ENCODE data around the gene ATG9B.
"Not testable (repeated sequence)": the region's sequence is repeated elsewhere in the genome, so short reads cannot be mapped to it uniquely, and the experiment has no call there.

Gene ATG9B

DNA sequence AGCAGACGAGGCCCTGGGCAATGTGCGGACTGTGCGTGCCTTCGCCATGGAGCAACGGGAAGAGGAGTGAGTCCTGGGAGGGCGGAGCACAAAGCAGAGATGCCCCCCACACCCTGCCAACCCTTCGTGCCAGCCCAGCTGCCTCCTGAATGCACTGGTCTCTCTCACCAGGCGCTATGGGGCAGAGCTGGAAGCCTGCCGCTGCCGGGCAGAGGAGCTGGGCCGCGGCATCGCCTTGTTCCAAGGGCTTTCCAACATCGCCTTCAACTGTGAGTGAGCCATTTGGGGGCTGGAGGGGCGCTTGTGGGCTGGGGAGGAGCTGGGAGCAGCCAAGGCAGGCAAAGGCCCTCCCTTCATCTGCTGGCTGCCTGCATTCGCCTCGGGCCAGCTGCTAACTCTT lies 11.6 kb upstream of the ATG9B start:
- DNase-seq: no peak

DNA sequence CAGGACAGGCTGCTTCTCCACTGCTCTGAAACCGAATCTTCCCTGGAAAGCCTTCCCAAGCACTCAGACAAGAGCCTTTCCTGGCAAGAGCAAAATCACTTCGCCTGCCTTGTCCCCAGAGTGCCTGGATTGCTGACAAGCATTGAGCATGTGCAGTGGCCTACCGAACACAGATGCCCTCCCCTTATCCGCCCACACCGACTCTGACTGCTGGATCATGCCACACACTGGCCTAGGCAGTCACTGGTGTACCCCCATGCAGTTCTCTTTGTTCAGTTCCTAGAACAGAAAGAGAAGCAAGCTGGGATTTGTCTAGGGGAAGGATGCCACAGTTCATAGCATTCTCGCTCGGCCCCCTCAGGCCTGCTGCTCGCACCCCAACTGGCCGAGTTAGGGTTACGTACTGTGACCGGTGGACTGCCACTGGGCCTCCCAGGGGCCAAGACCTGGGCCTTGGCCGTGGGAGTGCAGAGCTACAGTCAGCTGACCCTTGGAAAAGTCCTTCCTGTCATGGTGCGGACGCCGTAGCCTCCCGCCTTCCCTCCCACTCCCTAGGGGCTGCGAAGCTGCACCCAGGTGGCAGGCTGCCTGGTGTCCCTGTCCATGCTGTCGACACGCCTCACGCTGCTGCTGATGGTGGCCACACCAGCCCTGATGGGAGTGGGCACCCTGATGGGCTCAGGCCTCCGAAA lies 10.9 kb upstream of the ATG9B start:
- DNase-seq: no peak

DNA sequence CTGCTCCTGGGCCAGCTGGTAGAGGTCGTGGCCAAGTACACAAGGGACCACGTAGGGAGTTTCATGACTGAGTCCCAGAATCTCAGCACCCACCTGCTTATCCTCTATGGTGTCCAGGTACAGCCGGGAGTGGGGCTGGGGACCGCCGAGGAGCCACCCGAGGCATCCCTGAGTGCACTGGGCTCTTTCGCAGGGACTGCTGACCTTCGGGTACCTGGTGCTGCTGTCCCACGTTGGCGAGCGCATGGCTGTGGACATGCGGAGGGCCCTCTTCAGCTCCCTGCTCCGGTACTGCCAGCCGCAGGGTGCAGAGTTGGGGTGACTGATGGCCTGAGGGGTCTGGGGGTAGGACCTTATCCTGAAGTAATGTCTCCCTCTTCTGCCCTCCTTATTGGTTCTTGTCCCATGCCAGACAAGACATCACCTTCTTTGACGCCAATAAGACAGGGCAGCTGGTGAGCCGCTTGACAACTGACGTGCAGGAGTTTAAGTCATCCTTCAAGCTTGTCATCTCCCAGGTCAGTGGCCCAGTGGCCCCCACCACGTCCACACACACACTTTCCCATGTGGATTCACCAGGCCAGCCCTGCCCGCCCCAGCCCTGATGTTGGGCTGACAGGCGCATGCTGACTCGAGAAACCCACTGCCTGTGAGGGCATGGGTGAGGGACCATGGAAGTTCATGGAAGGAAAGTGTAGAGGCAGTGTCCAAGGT lies 10.2 kb upstream of the ATG9B start:
- DNase-seq: no peak

DNA sequence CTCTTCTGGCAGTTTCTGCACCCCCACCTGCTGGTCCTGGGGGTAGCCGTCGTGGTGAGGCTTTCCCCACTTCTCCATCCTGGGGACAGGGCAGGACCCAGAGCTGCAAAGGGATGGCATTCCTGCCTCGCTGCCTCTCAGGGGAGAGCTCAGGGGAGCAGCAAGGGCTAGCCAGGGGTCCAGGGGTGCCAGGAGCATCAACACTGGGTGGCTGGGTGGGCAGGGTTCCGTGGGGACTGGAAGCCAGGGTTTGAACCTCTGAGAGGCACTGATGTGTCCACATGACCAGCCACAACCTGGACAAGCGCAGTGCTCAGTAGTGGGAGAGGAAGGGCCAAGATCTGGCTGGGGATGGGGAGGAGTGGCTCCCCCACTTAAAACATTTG lies 9.6 kb upstream of the ATG9B start:
- no peak for DNase-seq

DNA sequence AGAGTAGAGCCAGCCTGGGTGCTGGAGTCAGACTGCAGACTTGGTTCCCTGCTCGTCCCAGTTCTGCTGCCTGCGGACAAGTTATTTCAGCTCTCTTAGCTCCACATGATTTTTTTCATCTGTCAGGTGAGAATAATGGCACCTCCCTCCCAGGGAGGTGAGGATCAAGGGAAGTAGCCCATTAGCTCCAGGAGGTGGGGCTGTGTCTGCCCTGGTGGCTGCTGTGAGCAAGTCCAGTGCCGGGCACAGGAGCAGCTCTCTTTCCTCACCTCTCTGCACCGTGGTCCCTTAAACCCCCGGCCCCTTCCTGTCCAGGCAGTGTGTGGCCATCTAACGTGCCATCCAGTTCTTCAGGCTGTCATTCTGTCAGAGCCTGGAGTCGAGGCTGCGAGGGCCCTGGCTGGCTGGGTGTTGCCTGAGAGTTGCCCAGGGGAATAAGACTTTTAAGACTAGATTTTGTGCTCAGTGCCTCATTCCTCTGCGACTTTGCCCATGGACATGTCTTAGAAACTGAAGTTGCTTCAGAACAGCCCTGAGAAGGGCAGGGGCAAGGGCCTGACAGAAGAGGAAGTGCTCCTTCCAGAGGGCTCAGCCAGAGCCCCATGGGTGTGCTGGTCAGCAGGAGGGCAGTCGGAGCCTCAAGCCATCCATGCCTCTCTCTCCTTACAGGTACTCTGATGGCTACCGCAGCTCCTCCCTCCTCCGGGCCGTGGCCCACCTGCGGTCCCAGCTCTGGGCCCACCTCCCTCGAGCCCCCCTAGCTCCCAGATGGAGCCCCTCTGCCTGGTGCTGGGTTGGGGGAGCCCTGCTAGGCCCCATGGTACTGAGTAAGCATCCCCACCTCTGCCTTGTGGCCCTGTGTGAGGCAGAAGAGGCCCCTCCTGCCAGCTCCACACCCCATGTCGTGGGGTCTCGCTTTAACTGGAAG lies 8.9 kb upstream of the ATG9B start:
- DNase-seq: no peak

DNA sequence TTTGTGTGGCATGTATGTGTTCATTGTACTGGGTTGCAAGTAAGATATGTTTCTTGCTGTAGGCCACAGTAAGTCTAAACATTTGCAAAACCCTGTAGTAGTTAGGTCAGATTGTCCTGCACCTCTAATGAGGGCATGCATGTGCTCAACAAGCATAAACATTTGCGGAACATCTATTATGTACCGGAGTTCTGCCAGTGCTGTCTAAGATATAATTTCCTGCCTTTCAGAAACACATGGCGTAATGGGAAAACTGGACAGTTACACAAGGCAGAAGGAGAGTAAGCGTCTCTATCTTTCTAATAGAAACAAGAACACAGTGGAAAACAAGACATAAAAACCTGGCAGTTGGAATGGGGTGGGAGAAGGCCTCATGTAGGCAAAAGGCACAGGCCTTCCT lies 6.7 kb upstream of the ATG9B start:
- DNase-seq: no peak

DNA sequence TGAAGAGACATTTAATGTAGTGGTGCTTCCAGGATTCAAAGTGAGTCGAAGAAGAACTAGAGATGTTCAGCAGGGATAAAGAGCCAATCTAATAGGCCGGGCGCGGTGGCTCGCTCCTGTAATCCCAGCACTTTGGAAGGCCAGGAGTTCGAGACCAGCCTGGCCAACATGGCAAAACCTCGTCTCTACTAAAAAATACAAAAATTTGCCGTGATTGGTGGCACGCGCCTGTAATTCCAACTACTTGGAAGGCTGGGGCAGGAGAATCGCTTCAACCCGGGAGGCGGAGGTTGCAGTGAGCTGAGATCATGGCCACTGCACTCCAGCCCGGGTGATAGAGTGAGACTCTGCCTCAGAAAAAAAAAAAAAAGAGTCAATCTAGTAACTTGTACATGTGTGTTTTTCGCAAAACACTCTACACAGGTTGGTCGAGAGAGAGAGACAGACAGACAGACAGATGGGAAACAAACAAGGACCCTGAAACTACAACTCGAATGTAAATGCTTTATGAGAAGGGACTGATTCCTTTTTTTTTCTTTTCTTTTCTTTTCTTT lies 4.7 kb upstream of the ATG9B start:
- DNase-seq: no peak

DNA sequence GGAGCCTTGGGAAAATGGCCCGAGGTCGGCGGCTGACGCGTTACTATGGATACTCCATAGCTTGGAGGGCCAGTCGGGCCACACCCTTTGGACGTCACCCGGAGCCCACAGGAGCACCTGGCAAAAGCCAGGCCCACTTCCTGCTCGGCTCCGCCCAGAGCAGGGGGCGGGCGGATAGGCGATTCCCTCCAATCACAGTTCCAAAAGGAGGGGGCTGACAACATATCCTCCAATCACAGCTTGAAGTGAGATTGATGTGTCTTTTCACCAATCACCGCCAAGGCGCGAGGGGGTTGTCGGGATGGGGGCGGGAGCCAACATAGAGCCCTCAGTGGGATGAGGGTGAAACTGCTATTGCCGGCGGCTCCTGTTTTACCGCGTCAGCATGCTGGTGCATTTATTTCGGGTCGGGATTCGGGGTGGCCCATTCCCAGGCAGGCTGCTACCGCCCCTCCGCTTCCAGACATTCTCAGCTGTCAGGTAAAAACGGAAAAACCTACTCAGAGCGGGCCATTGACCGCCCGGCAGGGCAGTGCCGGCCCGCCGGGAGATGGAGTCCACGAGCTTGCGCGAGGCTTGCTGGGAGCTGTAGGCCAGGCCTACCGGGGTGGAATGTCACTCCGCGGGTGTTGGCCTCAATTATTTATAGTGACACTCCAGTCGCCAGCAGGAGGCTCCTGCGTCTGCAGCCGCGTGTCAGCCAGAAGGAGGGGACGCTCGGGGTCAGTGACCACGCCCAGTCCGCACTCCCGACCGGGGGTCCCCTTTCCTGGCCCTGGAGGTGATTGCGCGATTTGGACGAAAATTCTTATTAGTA lies 4.0 kb upstream of the ATG9B start, which contains the start of gene ABCB8:
Gene ABCB8, plus strand, starts transcription at position 320 of the 817 bp plus-strand sequence. Its CDS starts 66 bp downstream, at position 386.
- peak; percentile 98 for DNase-seq

DNA sequence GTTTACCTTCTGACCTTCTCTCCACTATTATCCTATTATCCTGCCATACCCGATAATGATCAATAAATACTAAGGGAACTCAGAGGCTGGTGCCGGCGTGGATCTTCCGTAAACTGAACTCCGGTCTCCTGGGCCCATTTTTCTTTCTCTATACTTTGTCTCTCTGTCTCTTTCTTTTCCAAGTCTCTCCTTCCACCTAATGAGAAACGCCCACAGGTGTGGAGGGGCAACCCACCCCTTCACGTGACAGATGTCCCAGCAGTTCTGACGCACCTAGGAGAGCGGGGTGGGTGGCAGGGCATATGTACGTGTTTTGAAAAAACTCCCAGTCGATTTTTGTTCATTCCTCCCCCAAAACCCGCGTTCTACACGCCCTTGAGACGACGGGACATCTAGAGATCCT lies 3.4 kb upstream of the ATG9B start:
- DNase-seq: not testable (repeated sequence)

DNA sequence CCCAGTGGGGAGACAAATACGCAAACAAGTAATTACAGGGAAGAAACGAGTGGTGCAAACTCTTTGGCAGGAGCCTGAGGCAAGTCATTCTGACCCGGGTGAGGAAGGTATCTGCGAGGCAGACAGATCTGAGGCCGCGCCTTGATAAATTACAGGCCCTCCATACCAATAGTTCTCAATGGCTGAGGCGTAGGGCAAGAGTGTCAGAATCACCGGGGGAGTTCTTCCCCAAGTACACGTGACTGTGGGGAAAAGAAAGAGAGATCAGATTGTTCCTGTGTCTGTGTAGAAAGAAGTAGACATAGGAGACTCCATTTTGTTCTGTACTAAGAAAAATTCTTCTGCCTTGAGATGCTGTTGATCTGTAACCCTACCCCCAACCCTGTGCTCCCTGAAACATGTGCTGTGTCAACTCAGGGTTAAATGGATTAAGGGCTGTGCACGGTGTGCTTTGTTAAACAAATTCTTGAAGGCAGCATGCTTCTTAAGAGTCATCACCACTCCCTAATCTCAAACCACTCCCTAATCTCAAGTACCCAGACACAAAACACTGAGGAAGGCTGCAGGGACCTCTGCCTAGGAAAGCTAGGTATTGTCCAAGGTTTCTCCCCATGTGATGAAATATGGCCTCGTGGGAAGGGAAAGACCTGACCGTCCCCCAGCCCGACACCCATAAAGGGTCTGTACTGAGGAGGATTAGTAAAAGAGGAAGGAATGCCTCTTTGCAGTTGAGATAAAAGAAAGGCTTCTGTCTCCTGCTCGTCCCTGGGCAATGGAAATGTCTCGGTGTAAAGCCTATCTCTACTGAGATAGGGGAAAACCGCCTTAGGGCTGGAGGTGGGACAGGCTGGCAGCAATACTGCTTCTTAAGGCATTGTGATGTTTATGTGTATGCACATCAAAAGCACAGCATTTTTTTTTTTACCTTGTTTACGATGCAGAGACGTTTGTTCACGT lies 2.8 kb upstream of the ATG9B start:
- not testable (repeated sequence) for DNase-seq

DNA sequence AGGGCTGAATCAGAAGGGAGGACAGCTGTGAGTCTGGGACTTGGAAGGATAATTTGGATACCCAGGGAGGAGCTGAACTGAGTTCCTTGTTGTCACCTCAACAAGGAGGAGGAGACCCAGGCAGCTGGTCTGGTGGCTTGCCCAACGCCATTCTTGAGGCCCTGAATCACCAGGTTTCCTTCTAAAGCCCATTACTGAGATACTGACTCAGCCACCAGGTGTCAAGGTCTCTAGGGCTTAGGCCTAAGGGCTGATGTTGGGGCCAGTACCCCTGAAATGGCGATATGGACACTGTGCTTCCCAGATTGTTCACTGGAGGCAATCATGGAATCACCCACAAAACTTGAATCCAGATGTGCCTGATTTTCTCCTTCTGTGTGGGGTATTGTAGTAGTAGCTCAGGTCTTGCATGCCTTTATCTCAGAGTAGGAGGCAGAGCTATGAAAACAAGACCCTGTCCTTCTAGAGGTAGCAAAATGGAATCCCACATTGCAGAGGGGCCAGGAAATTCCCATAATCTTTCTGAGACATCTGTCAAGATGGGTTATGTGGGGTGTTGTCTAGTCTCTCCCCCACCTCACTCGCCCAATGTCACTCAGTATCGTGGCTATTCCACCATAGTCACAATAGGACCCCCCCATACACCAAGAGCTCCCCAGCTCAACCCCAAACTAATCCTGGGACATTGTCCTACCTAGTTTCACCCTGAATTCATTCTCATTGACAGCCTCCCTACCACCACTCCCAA lies 1.8 kb upstream of the ATG9B start:
- no peak for DNase-seq

DNA sequence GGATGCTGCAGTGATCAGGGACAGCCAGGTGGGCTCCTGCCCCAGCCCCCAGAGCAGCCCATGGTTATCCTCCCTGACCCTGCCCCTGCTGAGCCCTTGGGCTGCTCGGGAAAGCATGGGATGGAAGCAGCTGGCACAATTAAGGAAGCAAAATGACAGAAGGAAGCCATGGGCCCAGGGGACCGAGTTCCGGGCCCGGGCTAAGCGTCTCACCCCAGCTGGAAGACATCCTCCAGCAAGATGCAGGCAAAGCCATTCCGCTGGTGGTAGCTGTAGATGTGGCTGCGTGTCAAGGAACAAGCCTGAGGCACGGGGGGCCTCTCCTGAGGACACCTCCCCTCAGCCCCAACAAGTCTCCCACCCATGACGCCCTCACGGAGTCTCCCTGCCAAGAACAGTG lies 1.1 kb downstream of the ATG9B start:
- DNase-seq: no peak

DNA sequence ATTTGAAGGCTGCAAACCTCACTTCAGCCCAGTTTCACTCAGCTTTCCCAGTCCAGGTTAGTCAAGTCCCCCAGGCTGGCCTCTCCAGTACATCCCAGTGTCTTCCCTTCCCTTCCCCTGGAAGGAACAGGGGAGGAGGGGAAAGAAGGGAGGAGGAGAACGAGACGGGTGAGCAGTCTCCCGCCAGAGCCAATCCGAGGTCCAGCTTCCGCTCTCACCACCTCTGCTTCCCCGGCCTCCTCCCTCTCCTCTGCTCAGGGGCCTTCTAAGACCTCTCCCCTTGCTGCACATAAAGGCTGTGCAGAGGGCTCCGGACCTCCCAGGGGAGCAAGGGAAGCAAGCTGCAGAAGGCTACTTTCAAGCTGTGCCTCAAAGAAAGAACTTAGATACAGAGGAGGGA lies 4.1 kb downstream of the ATG9B start:
- no peak for DNase-seq

DNA sequence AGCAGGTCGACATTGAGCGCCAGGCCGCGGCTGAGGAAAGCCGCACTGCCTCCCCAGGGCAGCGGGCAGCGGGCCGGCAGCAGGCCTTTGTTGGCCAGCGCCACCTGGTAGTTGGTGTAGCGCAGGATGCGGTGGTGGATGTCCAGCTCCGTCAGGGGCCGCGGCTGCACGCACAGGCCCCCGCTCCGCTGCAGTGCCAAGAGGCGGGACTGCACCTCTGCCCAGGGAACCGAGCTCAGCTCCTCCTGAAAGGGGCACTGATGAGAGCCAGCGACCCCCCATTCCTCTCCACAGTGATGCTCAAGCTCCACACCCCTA lies 5.2 kb downstream of the ATG9B start:
- no peak for DNase-seq

DNA sequence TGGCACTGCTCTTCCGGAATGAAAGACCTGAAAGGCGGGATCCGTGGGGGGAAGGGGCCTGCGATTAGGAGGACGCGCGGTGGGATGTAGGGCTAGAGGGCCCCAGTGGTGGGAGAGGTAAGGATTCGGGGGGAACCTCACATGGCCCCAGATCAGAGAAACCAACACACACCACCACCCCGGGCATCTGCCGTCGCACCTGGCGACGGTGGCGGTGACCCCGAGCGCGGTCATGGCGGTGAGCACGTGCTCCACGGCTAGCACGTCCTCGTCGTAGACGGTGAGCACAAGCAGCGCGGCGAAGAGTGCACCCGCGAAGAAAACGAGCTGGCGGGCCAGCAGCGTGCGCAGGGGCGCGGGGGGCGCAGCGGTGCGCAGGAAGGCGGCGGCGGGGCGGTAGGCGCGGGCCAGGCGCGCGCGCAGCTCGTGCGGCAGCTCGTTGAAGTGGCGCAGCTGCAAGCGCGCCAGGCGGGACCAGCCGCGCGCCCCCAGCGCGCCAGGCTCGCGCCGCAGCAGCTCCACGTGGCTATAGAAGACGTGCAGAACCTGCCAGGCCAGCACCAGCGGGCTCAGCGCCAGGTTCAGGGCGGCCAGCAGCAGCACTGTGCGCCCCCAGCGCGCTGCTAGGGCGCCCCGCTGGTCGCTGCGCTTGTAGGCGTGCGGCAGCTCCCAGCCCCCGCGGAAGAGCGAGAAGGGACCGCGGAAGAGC lies 5.7 kb downstream of the ATG9B start:
- DNase-seq: peak; percentile 59

DNA sequence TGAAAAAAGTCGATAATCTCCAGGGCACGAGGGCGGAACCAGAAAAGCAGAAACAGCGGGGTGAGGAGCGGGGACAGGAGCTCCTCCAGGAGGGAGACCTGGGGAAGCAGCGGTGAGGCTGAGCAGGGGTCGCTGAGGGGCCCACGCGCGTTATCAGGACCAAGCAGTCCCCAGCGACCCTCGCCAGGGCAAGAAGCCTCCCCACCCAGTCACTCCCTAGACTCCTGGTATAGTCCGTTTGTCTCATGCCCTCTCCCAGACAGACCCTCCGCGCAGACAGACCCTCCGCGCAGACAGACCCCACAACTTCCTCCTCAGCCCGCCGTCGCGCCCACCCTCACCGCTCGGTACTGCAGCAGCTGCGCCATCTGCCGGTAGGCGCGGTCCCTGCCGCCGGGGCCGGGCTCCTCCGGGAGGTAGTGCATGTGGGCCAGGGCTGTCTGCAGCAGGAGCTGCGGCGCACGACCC lies 6.3 kb downstream of the ATG9B start:
- DNase-seq: peak; percentile 89

DNA sequence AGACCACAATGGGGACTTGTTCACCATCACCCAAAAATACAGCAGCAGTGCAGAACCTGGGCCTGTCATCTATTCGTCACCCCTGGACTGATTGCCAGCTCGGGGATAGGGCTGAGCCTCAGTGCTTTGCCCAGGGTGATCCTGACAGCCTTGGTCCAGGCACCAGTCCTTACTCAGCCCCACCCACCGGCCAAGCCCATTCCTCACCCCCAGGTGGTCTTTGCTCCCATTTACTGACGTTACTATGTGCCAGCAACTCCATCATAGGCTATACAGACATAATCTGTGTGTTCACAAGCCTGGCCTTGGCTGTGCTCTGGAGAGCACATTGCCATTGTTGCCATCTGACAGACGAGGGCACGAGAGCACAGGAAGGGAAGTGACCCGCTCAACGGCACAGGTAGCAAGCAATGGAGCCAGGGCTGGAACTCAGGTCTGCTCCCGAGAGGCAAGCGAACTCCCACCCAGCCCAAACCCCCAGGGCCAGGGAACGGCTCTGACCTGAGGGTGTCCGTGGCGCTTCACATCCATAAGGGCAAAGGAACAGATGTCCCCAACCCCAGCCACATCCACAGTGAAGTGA lies 6.8 kb downstream of the ATG9B start:
- DNase-seq: no peak

DNA sequence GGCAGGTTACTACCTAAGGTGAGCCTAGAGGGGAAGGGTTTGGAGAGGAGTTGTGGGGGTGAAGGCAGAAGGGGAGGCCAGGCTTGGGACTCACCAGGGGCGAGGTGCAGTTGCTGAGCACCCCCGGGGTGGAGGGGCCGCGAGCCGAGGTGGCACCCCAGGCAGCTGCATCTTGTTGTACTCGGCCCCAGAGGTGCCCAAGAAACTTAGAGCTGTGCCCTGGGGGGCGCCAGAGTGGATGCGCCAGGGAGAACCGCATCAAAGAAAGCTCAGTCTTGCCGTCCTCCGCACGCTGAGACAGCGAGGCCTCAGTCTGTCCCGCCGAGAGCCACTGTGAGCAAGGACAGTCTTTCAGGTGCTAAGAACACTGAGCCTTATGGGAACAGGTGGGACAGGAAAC lies 7.4 kb downstream of the ATG9B start:
- no peak for DNase-seq

DNA sequence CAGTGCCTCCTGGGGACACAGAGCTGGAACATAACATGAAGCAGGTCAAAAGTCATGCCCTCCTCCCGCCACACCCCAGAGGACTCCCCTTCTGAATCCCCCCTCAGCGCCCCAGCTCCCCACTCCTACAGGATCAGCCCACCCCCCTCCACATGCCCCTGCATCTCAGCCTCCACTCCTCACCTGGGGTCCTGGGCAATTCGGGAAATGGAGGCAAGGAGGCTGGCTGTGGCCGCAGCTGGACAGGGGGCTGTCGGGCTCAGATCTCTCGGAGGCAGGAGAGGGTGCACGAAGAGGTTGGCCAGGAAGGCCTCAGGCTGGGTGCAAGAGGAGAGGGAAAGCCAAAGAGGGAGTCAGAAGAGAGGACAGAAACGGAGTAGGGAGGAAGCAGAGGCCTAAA lies 7.8 kb downstream of the ATG9B start:
- DNase-seq: no peak

Data from stimulated activated CD4-positive, alpha-beta T cell treated with anti-CD3 and anti-CD28 coated beads, Interleukin-15, amount 100 ng/mL, for 24 hours (primary cell).